Parathyroid adenoma (tissue), 2 donors: Measurements from ENCODE around the gene C10orf90.

ENCODE experiments used
- H2AFZ ChIP-seq: fragments of 300-600 bp; sonication (generic); one replicate; pipeline ENCODE4 v1.7.0; 2017; ENCODE audit warnings: antibody characterized with exemption, mild to moderate bottlenecking
- H3K27ac ChIP-seq: fragments of 300-600 bp; sonication (generic); one replicate; pipeline ENCODE4 v1.7.0; 2017
- H3K27me3 ChIP-seq: fragments of 300-600 bp; sonication (generic); one replicate; pipeline ENCODE4 v1.7.0; 2017; ENCODE audit warnings: low read length; ENCODE audit not compliant: control insufficient read depth, insufficient read depth
- H3K36me3 ChIP-seq: fragments of 300-600 bp; sonication (generic); one replicate; pipeline ENCODE4 v1.7.0; 2017; ENCODE audit warnings: low read length; ENCODE audit not compliant: control insufficient read depth, insufficient read depth
- H3K4me1 ChIP-seq: fragments of 300-600 bp; sonication (generic); one replicate; pipeline ENCODE4 v1.7.0; 2017; ENCODE audit warnings: control low read depth
- H3K4me2 ChIP-seq: fragments of 300-600 bp; sonication (generic); one replicate; pipeline ENCODE4 v1.7.0; 2017; ENCODE audit warnings: low read length
- H3K4me3 ChIP-seq: fragments of 300-600 bp; sonication (generic); one replicate; pipeline ENCODE4 v1.7.0; 2017; ENCODE audit warnings: low read depth, low read length
- H3K79me2 ChIP-seq: fragments of 300-600 bp; sonication (generic); one replicate; pipeline ENCODE4 v1.7.0; 2017; ENCODE audit warnings: control low read depth
- H3K9ac ChIP-seq: fragments of 300-600 bp; sonication (generic); one replicate; pipeline ENCODE4 v1.7.0; 2017; ENCODE audit warnings: mild to moderate bottlenecking
- H3K9me3 ChIP-seq: fragments of 300-600 bp; sonication (generic); one replicate; pipeline ENCODE4 v1.7.0; 2017; ENCODE audit warnings: low read length; ENCODE audit not compliant: control insufficient read depth
- CTCF ChIP-seq: fragments of 300-600 bp; sonication (generic); IDR thresholded peaks from one replicate; pipeline ENCODE4 v1.7.0; 2017; ENCODE audit warnings: antibody characterized with exemption, mild to moderate bottlenecking
- donor health status: primary hyperparathyroidism.

C10orf90 gene

GRCh38 chr10:126375926-126376554 is 294.5 kb downstream of the C10orf90 start:
- no peaks in the 10 kb centered on the region for H3K27me3 ChIP-seq
- no peak overlapping the region for H3K4me3 ChIP-seq
- no peaks in the 10 kb centered on the region for H3K9me3 ChIP-seq
- no peak overlapping the region for H3K9ac ChIP-seq
- no peaks in the 10 kb centered on the region for H3K36me3 ChIP-seq
- H3K4me2 ChIP-seq, result no peak overlapping the region
- H3K4me1 ChIP-seq, result no peaks in the 10 kb centered on the region
- H3K27ac ChIP-seq, result no peak overlapping the region
- no peaks in the 10 kb centered on the region for H3K79me2 ChIP-seq
- TF ChIP-seq CTCF, result no peak
- H2AFZ ChIP-seq, result no peak overlapping the region

GRCh38 chr10:126375299-126375698 is 295.2 kb downstream of the C10orf90 start:
- Histone ChIP-seq H3K36me3 (no peaks in the 10 kb centered on the region), H2AFZ (no peak overlapping the region), H3K27me3 (no peaks in the 10 kb centered on the region), H3K9me3 (no peaks in the 10 kb centered on the region), H3K27ac (no peak overlapping the region), H3K4me3 (no peak overlapping the region), H3K4me2 (no peak overlapping the region), H3K4me1 (no peaks in the 10 kb centered on the region), H3K79me2 (no peaks in the 10 kb centered on the region), H3K9ac (no peak overlapping the region)
- no peak for TF ChIP-seq CTCF
